HL-60 (cell line): ENCODE data around the gene PPP1R14C.

Experiments
- DNase-seq, 2 experiments: peaks; one replicate each; pipeline ENCODE4 v3.0.0-alpha.2; 2010 to 2020; ENCODE audit warnings: low read depth in 1 of 2, low spot score in 1 of 2
- H3K27ac ChIP-seq: fragments of 250-450 bp; sonication (Bioruptor Pico); replicated peaks from 2 replicates; pipeline ENCODE4 v1.5.1; 2020; ENCODE audit warnings: mild to moderate bottlenecking, moderate library complexity
- H3K27me3 ChIP-seq: fragments of 250-450 bp; sonication (Bioruptor Pico); 2 replicates; pipeline ENCODE4 v1.5.1; 2021; ENCODE audit warnings: mild to moderate bottlenecking, moderate library complexity; ENCODE audit not compliant: insufficient read depth, poor library complexity, severe bottlenecking
- H3K4me3 ChIP-seq: replicated peaks from 2 replicates; pipeline ENCODE4 v1.5.1; 2011; ENCODE audit warnings: mild to moderate bottlenecking, control low read depth, low read length; ENCODE audit not compliant: insufficient read depth
- CTCF ChIP-seq: IDR thresholded peaks from one replicate; pipeline ENCODE4 v1.5.1; 2011; ENCODE audit warnings: low read length, control low read depth, inconsistent platforms; ENCODE audit not compliant: insufficient read depth
- GABPA ChIP-seq: IDR thresholded peaks from 2 replicates; pipeline ENCODE4 v1.6.1; 2012; ENCODE audit warnings: low read depth
- POLR2AphosphoS5 ChIP-seq: IDR thresholded peaks from 2 replicates; pipeline ENCODE4 v1.6.1; 2012; ENCODE audit warnings: low read depth
- SPI1 ChIP-seq: IDR thresholded peaks from 2 replicates; pipeline ENCODE4 v1.6.1; 2012; ENCODE audit warnings: low read depth, mild to moderate bottlenecking, borderline replicate concordance
- TF ChIP-seq, protein P1 (sequence below): IDR thresholded peaks from 2 replicates; pipeline ENCODE4 v1.6.1; 2012; ENCODE audit warnings: low read depth; ENCODE audit not compliant: insufficient replicate concordance

PPP1R14C gene

DNA sequence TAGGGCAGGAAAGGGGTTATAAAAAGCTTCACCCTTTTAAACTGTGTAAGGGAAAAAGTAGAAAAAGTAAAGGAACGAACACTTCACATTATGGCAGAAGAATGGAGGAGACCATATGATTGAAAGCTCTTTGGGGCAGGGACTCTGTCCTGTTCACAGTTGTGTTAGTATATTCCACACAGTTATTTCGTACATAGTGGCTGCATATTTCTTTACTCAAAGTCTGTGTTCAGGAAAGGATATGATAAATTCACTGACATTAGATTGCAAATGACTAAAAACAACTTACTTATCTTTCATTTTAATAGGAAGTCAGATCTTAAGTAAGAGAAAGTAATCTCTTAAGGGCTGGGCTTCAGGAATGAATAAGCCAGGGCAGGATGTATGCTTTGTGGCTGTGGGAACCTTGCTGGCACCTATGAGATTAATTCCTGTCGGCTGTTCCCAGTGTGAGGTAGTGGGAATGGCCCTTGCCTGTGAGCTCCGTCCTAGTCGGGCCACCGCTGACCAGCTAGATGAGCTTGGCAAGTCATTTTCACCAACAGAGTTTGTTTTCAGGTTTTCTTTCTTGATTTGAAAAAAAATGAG is 11.2 kb downstream of the PPP1R14C start:
- no peak overlapping the region for H3K27ac ChIP-seq
- no peak for TF ChIP-seq SPI1
- TF ChIP-seq POLR2AphosphoS5 = no peak
- no peak for TF ChIP-seq GABPA
- TF ChIP-seq, protein P1, sequence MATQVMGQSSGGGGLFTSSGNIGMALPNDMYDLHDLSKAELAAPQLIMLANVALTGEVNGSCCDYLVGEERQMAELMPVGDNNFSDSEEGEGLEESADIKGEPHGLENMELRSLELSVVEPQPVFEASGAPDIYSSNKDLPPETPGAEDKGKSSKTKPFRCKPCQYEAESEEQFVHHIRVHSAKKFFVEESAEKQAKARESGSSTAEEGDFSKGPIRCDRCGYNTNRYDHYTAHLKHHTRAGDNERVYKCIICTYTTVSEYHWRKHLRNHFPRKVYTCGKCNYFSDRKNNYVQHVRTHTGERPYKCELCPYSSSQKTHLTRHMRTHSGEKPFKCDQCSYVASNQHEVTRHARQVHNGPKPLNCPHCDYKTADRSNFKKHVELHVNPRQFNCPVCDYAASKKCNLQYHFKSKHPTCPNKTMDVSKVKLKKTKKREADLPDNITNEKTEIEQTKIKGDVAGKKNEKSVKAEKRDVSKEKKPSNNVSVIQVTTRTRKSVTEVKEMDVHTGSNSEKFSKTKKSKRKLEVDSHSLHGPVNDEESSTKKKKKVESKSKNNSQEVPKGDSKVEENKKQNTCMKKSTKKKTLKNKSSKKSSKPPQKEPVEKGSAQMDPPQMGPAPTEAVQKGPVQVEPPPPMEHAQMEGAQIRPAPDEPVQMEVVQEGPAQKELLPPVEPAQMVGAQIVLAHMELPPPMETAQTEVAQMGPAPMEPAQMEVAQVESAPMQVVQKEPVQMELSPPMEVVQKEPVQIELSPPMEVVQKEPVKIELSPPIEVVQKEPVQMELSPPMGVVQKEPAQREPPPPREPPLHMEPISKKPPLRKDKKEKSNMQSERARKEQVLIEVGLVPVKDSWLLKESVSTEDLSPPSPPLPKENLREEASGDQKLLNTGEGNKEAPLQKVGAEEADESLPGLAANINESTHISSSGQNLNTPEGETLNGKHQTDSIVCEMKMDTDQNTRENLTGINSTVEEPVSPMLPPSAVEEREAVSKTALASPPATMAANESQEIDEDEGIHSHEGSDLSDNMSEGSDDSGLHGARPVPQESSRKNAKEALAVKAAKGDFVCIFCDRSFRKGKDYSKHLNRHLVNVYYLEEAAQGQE = no peak
- TF ChIP-seq CTCF = no peak
- no peak for DNase-seq
- no peaks in the 10 kb centered on the region for H3K27me3 ChIP-seq
- H3K4me3 ChIP-seq = no peak overlapping the region

GRCh38 chr6:150156460-150156859 is 13.6 kb downstream of the PPP1R14C start:
- DNase-seq = no peak
- Histone ChIP-seq H3K27me3 (no peaks in the 10 kb centered on the region), H3K4me3 (no peak overlapping the region), H3K27ac (no peak overlapping the region)
- TF ChIP-seq, protein P1 = no peak
- TF ChIP-seq POLR2AphosphoS5 (no peak), GABPA (no peak), SPI1 (no peak), CTCF (no peak)

GRCh38 chr6:150157081-150157480 is 14.2 kb downstream of the PPP1R14C start:
- H3K27ac ChIP-seq = no peak overlapping the region
- H3K4me3 ChIP-seq = no peak overlapping the region
- no peak for TF ChIP-seq GABPA
- TF ChIP-seq POLR2AphosphoS5 = no peak
- TF ChIP-seq, protein P1 = no peak
- TF ChIP-seq CTCF = no peak
- TF ChIP-seq SPI1 = no peak
- no peaks in the 10 kb centered on the region for H3K27me3 ChIP-seq
- no peak for DNase-seq
